D341Med (cell line): ENCODE data around the gene PRKCSH.

ENCODE experiments used
- DNase-seq: peaks from one replicate; pipeline ENCODE4 v3.0.0; 2012; ENCODE audit warnings: low spot score

Gene PRKCSH

DNA sequence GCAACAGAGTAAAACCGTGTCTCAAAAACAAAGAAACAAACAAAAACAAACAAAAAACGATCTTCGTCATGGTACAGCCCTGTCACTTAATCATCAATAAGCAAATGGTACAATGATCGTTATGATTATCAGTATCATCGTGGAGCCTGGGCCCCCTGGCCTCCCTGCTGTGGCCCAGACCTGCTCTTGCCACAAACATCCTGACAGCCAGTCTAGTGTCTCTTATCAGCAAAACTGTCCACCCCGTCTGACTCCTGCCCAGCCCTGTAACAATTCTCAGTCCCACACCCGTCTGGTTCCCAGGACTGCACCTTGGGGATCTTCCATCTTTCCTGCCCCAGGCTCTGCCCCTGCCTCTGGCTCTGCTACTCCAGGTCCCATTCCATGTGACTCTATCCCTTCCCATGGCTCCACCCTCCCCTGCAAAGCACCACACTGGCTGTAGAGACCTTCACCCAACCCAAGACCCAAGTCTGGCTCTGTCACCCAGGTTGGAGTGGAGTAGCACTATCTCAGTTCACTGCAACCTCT, 64.5 kb downstream of the PRKCSH start:
- DNase-seq: no peak
